GM23338 (cell line): ENCODE results near the gene SGCD. TPM values are rescaled to one million over a fixed set of nuclear protein-coding genes. Genes with fewer than 3 reads are reported as not detected.

Experiments used
- ATAC-seq: fragments of 200-7000 bp; cut with Tn5 transposase; 3 replicates; pipeline ENCODE4 v1.9.1; 2020
- DNase-seq: peaks from one replicate; pipeline ENCODE4 v3.0.0-alpha.2; 2015; ENCODE audit warnings: low spot score
- H2AFZ ChIP-seq: fragments of 200-600 bp; sonication (generic); 2 replicates; pipeline ENCODE4 v1.8.0; 2016; ENCODE audit warnings: antibody characterized with exemption, mild to moderate bottlenecking, moderate library complexity
- H3F3A ChIP-seq: fragments of 200-600 bp; sonication (generic); replicated peaks from 2 replicates; pipeline ENCODE4 v1.8.0; 2017; ENCODE audit warnings: antibody characterized with exemption, mixed run types, low read depth
- H3K27ac ChIP-seq: fragments of 200-600 bp; sonication (generic); 2 replicates; pipeline ENCODE4 v1.6.1; 2016; ENCODE audit warnings: low read depth
- H3K27me3 ChIP-seq: fragments of 200-600 bp; sonication (generic); 2 replicates; pipeline ENCODE4 v1.8.0; 2016; ENCODE audit warnings: mild to moderate bottlenecking, mixed run types, moderate library complexity; ENCODE audit not compliant: insufficient read depth
- H3K36me3 ChIP-seq: fragments of 200-600 bp; sonication (generic); 2 replicates; pipeline ENCODE4 v1.8.0; 2016; ENCODE audit warnings: mild to moderate bottlenecking; ENCODE audit not compliant: insufficient read depth
- H3K4me1 ChIP-seq: fragments of 200-600 bp; sonication (generic); 2 replicates; pipeline ENCODE4 v1.8.0; 2016; ENCODE audit warnings: mild to moderate bottlenecking, moderate library complexity; ENCODE audit not compliant: insufficient read depth
- H3K4me2 ChIP-seq: fragments of 200-600 bp; sonication (generic); 2 replicates; pipeline ENCODE4 v1.7.1; 2017; ENCODE audit warnings: mixed run types
- H3K4me3 ChIP-seq: fragments of 200-600 bp; sonication (generic); 2 replicates; pipeline ENCODE4 v1.6.1; 2016; ENCODE audit warnings: mixed run types
- H3K79me2 ChIP-seq: fragments of 200-600 bp; sonication (generic); replicated peaks from 2 replicates; pipeline ENCODE4 v1.8.0; 2017; ENCODE audit warnings: mild to moderate bottlenecking; ENCODE audit not compliant: insufficient read depth
- H3K9me2 ChIP-seq: fragments of 200-600 bp; sonication (generic); 2 replicates; pipeline ENCODE4 v1.8.0; 2017; ENCODE audit not compliant: insufficient read depth
- H4K20me1 ChIP-seq: fragments of 200-600 bp; sonication (generic); replicated peaks from 2 replicates; pipeline ENCODE4 v1.8.0; 2017; ENCODE audit warnings: mild to moderate bottlenecking; ENCODE audit not compliant: insufficient read depth
- H3K27ac Mint-ChIP-seq: 2 replicates; pipeline ENCODE4 v1.8.0; 2020; ENCODE audit warnings: inconsistent platforms, mild to moderate bottlenecking, moderate library complexity, mixed read lengths
- H3K27me3 Mint-ChIP-seq: 3 replicates; pipeline ENCODE4 v1.8.0; 2022; ENCODE audit warnings: low read depth, mild to moderate bottlenecking, moderate library complexity, mixed read lengths, inconsistent platforms; ENCODE audit not compliant: insufficient read depth, poor library complexity
- H3K36me3 Mint-ChIP-seq: 3 replicates; pipeline ENCODE4 v1.8.0; 2021; ENCODE audit warnings: low read depth, mild to moderate bottlenecking, inconsistent platforms, moderate library complexity, mixed read lengths
- H3K4me1 Mint-ChIP-seq: 3 replicates; pipeline ENCODE4 v1.8.0; 2020; ENCODE audit warnings: mild to moderate bottlenecking, inconsistent platforms, mixed read lengths
- H3K4me3 Mint-ChIP-seq: 3 replicates; pipeline ENCODE4 v1.8.0; 2021; ENCODE audit warnings: moderate library complexity, mild to moderate bottlenecking, inconsistent platforms, mixed read lengths
- H3K9me3 Mint-ChIP-seq: 3 replicates; pipeline ENCODE4 v1.8.0; 2020; ENCODE audit warnings: moderate library complexity, mild to moderate bottlenecking, inconsistent platforms, mixed read lengths
- CREB1 ChIP-seq: fragments of 250-450 bp; sonication (Bioruptor Pico); IDR thresholded peaks from 2 replicates; pipeline ENCODE4 v1.5.0; 2020; ENCODE audit warnings: low read depth, mild to moderate bottlenecking, moderate library complexity
- CTCF ChIP-seq, 2 experiments: fragments of 200-600 bp in 1 of 2; sonication (generic) in 1 of 2; conservative IDR thresholded peaks; 2 replicates each; pipeline versions ENCODE4 v1.5.1 to v1.6.1; 2016 to 2017; ENCODE audit warnings: antibody characterized with exemption in 2 of 2, low read depth in 2 of 2, mild to moderate bottlenecking in 2 of 2, moderate library complexity in 1 of 2
- ETS1 ChIP-seq: IDR thresholded peaks from 2 replicates; pipeline ENCODE4 v1.6.1; 2016; ENCODE audit warnings: antibody characterized with exemption
- EZH2phosphoT487 ChIP-seq: fragments of 200-600 bp; sonication (generic); IDR thresholded peaks from one replicate; pipeline ENCODE4 v1.8.1; 2018; ENCODE audit warnings: antibody characterized with exemption; ENCODE audit not compliant: unreplicated experiment
- POLR2AphosphoS5 ChIP-seq: IDR thresholded peaks from 2 replicates; pipeline ENCODE4 v1.6.1; 2016; ENCODE audit warnings: antibody characterized with exemption, low read depth
- STAT1 ChIP-seq: IDR thresholded peaks from one replicate; pipeline ENCODE4 v1.6.1; 2016; ENCODE audit warnings: antibody characterized with exemption; ENCODE audit not compliant: unreplicated experiment
- ZNF331 ChIP-seq: fragments of 250-450 bp; sonication (Bioruptor Pico); IDR thresholded peaks from 2 replicates; pipeline ENCODE4 v1.5.0; 2020; ENCODE audit warnings: low read depth, mild to moderate bottlenecking, moderate library complexity
- ZNF462 ChIP-seq: fragments of 250-450 bp; sonication (Bioruptor Pico); IDR thresholded peaks from 2 replicates; pipeline ENCODE4 v1.5.0; 2020; ENCODE audit warnings: mild to moderate bottlenecking, moderate library complexity
- polyA plus RNA-seq: library from polyadenylated mRNA; unstranded; fragments of >200 nt; fragmentation: Nextera tagmentation; extraction: Ambion mirVana; gene quantifications from 2 replicates; pipeline ENCODE4 v1.2.1, GENCODE V29; 2016
- total RNA-seq: library from RNA; depleted of rRNA; stranded (reverse); fragments of >200 nt; shearing (Covaris generic); gene quantifications from 2 replicates; pipeline ENCODE4 v1.2.3, GENCODE V29; 2014

Gene SGCD
- total and polyA plus RNA-seq, 2 experiments from 2014 or later, result 0.03 to 0.05 TPM

GRCh38 chr5:156386976-156387375 is 60.0 kb downstream of the SGCD start:
- Mint-ChIP-seq H3K27ac (no peak overlapping the region), H3K4me1 (no peaks in the 10 kb centered on the region), H3K36me3 (no peaks in the 10 kb centered on the region), H3K27me3 (no peaks in the 10 kb centered on the region), H3K9me3 (no peaks in the 10 kb centered on the region), H3K4me3 (no peak overlapping the region)
- H3K27me3 ChIP-seq, result no peaks in the 10 kb centered on the region
- DNase-seq (no peak), ATAC-seq (no peak)
- H3K4me2 ChIP-seq, result no peak overlapping the region
- H3F3A ChIP-seq, result no peaks in the 10 kb centered on the region
- no peak overlapping the region for H3K4me3 ChIP-seq
- H3K27ac ChIP-seq, result no peak overlapping the region
- TF ChIP-seq EZH2phosphoT487 (no peak), CTCF (conservative IDR thresholded peaks at IDR 0.05; ENCODE audit: low read depth in 2 of 2) (no peak), STAT1 (no peak), CREB1 (no peak), ETS1 (no peak), POLR2AphosphoS5 (no peak), ZNF462 (CRISPR knock-in tag) (no peak), ZNF331 (CRISPR knock-in tag) (no peak)
- no peaks in the 10 kb centered on the region for H3K9me2 ChIP-seq
- H2AFZ ChIP-seq, result no peak overlapping the region
- no peaks in the 10 kb centered on the region for H3K4me1 ChIP-seq
- no peaks in the 10 kb centered on the region for H3K79me2 ChIP-seq
- H4K20me1 ChIP-seq, result no peaks in the 10 kb centered on the region
- H3K36me3 ChIP-seq, result no peaks in the 10 kb centered on the region
